ENCODE data around the gene RERE. TPM values are rescaled to one million over a fixed set of nuclear protein-coding genes. Genes with fewer than 3 reads are reported as not detected.
"Not testable (repeated sequence)": the region's sequence is repeated elsewhere in the genome, so short reads cannot be mapped to it uniquely, and the experiment has no call there.

The RERE gene
- total RNA-seq, 1 donor from 2014 or later: 215 TPM

DNA sequence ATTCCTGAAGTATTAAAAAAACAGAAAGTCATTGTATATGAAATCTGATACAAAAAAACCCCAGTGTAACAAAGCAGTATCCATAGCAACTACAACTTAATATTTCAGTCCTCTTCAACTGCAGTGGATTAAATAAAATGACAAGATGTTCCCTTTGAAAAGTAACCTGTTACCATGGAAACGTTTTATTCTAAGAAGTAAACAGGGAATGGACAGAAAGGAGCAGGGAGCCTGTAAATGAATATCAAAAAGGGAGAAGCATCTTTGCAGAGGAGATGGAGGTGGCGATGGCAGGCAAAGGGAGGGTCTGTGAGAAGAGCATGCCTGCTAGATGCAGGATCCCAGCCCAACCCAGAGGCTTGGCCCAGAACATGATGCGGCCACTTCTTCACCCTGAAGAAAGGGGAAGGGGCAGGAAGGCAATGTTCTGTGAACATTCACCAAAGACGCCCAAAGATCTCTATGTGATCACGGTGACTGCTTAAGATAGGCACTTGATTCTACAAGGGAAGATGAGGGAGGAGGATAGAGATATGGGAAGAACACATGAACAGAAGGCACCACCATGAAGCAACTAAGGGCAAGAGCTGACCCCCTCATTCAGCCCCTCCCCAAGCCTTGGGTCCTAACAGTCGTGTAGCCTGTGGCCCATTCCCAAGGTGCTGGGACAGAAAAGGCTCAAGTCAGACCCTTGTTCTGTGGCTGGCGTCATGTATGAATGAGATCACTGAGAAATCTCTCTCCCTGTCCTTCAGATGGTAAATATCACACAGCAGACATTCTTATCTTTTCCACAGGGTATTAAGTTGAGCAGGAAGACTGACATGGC, 299.6 kb downstream of the RERE start:
- DNase-seq (ENCODE audit: low spot score): no peak

DNA sequence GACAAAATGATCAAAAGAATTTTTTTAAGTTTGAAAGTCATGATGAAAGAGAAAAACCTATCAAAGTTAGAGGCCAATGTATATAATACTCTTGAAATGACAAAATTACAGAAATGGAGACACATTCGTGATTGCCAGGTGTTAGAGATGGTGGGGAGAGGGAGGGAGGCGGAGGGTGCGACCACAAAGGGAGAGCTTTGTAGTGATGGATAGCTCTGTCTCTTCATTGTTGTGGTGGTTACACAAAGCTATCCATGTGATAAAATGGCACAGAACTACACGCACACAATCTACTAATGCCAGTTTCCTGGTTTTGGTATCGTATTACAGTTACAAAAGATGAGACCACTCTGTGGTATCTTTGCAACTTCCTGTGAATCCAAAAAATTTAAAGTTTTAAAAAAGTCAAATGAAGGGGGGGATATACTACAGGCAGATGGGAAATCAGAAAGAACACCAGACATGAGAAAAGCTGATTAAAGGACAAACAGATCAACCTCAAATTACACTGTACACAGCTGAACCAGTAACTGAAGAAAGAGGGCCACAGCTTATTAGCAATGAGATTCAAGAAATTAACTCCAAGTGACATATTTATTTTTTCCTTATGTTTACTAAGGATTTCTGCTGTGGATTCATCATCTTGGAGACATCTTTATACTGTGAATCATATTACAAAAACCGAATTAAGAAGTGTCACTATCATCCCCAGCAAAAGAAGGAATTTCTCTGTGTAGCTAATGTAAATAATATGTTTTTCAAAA, 300.5 kb downstream of the RERE start:
- no peak for DNase-seq (ENCODE audit: low spot score)

- no peak for DNase-seq (ENCODE audit: low spot score)
Observed at GRCh38 chr1:8516278-8516777, 301.1 kb downstream of the RERE start.

DNA sequence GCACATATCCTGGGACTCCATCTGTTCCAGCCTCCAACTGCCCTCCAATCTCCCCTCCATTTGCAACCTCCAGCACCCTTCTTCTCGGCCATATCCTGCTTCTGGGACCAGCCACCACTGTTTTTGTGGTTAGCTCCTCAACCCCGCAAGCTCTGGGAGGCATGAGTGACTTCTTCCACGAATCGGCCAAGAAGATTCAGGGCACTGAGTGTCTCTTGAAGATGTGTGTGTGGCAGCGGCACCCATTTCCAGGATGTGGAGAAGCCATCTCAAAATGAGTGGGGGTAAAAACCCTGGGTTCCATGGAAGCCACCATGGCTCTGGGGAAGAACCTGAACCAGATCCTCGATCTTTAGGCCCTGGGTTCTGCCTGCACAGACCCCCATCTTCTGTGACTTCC, 304.9 kb downstream of the RERE start:
- no peak for DNase-seq (ENCODE audit: low spot score)

GRCh38 chr1:8510041-8510823, 307.2 kb downstream of the RERE start:
- DNase-seq (ENCODE audit: low spot score): no peak

DNA sequence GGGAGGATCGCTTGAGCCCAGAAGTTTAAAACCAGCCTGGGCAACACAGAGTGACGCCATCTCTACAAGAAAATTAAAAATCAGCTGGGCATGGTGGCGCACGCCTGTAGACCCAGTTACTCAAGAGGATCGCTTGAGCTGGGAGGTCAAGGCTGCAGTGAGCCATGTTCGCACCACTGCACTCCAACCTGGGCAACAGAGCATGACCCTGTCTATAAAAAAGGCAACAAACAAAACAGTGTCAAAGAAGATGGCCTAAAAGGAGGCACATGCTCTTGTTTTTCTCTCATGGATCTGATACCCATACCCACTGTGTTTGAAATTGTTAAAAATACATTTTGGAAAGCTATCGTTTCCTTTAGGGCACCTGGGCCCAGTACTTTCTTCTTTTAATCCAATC, 307.9 kb downstream of the RERE start:
- DNase-seq (ENCODE audit: low spot score): no peak

DNA sequence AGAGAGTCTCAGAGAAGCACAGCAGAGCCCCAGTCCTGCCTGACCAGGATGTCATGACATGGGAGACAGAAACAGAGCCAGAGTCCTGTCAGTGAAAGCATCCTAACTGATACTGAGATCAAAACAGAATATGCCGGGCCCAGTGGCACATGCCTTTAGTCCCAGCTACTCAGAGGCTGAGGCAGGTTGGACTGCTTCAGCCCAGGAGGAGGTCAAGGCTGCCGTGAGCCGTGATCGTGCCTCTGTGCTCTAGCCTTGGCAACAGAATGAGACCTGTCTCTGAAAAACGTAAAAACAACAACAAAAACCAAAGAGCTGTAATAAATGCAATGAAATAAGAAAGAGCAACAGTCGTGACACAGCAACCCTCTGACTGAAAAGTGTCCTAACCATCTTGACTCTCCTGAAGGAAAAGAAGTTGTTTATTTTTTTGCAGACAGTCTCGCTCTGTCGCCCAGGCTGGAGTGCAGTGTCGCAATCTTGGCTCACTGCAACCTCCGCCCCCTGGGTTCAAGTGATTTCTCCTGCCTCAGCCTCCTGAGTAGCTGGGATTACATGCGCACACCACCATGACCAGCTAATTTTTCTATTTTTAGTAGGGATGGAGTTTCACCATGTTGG, 310.3 kb downstream of the RERE start:
- DNase-seq (ENCODE audit: low spot score): no peak

GRCh38 chr1:8506456-8506855, 311.0 kb downstream of the RERE start:
- DNase-seq (ENCODE audit: low spot score): no peak

GRCh38 chr1:8503842-8504241, 313.6 kb downstream of the RERE start:
- no peak for DNase-seq (ENCODE audit: low spot score)

GRCh38 chr1:8502949-8503348, 314.5 kb downstream of the RERE start:
- not testable (repeated sequence) for DNase-seq (ENCODE audit: low spot score)

- no peak for DNase-seq (ENCODE audit: low spot score)
Observed at GRCh38 chr1:8497210-8497819, 320.1 kb downstream of the RERE start.

- DNase-seq (ENCODE audit: low spot score): no peak
Observed at GRCh38 chr1:8496473-8496872, 321.0 kb downstream of the RERE start.

DNA sequence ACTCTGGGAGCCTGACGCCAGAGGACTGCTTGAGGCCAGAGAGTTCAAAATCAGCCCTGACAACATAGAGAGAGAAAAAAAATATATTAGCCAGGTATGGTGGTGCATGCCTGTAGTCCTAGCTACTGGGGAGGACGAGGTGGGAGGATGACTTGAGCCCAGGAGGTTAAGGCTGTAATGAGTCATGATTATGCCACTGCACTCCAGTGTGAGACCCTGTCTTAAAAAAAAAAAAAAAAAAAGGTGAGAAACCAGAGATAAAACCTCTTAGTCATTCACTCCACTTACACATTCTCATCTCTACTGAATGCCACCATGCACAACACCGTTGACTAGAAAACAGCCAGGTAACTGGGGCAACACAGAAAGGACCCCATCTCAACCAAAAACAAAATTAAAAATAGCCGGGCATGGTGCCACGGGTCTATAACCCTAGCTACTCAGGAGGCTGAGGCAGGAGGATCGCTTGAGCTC, 321.5 kb downstream of the RERE start:
- no peak for DNase-seq (ENCODE audit: low spot score)

- no peak for DNase-seq (ENCODE audit: low spot score)
Observed at GRCh38 chr1:8494681-8495080, 322.8 kb downstream of the RERE start.

GRCh38 chr1:8493916-8494540, 323.4 kb downstream of the RERE start:
- no peak for DNase-seq (ENCODE audit: low spot score)

GRCh38 chr1:8487249-8487648, 330.2 kb downstream of the RERE start:
- no peak for DNase-seq (ENCODE audit: low spot score)

GRCh38 chr1:8486047-8486446, 331.4 kb downstream of the RERE start:
- no peak for DNase-seq (ENCODE audit: low spot score)

- no peak for DNase-seq (ENCODE audit: low spot score)
Observed at GRCh38 chr1:8483586-8483985, 333.9 kb downstream of the RERE start.

- DNase-seq (ENCODE audit: low spot score): no peak
Observed at GRCh38 chr1:8482979-8483381, 334.5 kb downstream of the RERE start.

DNA sequence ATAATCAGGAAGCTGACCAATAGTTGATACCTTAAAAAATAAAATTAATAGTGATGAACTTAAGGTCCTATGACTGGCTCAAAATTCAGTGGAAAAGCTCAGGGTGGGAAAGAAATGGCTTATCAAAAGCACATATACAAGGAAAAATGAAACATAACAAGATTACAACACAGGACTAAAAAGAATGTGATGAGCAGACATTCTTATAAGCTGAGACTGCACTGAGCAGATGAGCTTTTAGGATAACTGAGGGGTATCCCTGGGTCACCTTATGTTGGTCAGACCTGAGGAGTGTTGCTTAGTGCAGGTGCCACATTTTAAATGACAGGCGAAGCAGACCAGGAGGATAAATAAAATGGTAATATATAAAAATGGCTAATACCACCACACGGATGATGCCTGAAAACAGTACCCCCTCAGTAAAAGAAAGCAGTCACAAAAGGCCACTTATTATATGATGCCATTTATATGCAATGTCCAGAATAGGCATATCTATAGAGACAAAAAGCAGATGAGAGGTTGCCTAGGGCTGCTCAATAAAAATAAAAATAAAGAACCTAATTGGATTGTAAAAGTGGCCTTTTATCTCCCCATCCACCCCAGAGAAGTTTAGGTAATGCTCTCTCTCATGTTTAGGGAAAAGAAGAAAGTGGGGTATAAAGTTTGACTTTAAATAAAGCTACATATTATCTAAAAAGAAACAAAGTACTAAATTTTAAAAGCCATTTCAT, 335.6 kb downstream of the RERE start:
- no peak for DNase-seq (ENCODE audit: low spot score)
